Skeletal muscle tissue (tissue), 4 donors: ENCODE data around the gene DMD. TPM values are rescaled to one million over a fixed set of nuclear protein-coding genes. Genes with fewer than 3 reads are reported as not detected.

Experiments used
- H3K27ac ChIP-seq: one replicate; pipeline ENCODE4 v1.7.0; 2013; ENCODE audit warnings: mild to moderate bottlenecking, low read depth, low read length, inconsistent platforms
- H3K27me3 ChIP-seq, 3 donors: one replicate each; pipeline ENCODE4 v1.7.0; 2013; ENCODE audit warnings: low read length in 3 of 3; ENCODE audit not compliant: control insufficient read depth in 3 of 3, insufficient read depth in 3 of 3
- H3K36me3 ChIP-seq, 3 donors: one replicate each; pipeline ENCODE4 v1.7.0; 2013; ENCODE audit warnings: low read length in 3 of 3; ENCODE audit not compliant: control insufficient read depth in 3 of 3, insufficient read depth in 3 of 3
- H3K4me1 ChIP-seq, 3 donors: one replicate each; pipeline ENCODE4 v1.7.0; 2013; ENCODE audit warnings: low read length in 3 of 3, mild to moderate bottlenecking in 3 of 3; ENCODE audit not compliant: control insufficient read depth in 3 of 3, insufficient read depth in 3 of 3
- H3K4me3 ChIP-seq, 3 donors: one replicate each; pipeline ENCODE4 v1.7.0; 2013; ENCODE audit warnings: low read length in 3 of 3
- H3K9ac ChIP-seq, 3 donors: one replicate each; pipeline ENCODE4 v1.7.0; 2013; ENCODE audit warnings: low read length in 3 of 3, mild to moderate bottlenecking in 3 of 3, moderate library complexity in 2 of 3, low read depth in 1 of 3
- H3K9me3 ChIP-seq, 3 donors: one replicate each; pipeline ENCODE4 v1.7.0; 2013; ENCODE audit warnings: low read length in 3 of 3; ENCODE audit not compliant: control insufficient read depth in 3 of 3
- total RNA-seq: library from RNA; depleted of rRNA; stranded (reverse); fragments of >200 nt; gene quantifications from one replicate; pipeline ENCODE4 v1.2.3, GENCODE V29; 2014
- donor health status: Osteomylitis.

The DMD gene
- total RNA-seq, 1 donor from 2014 or later: 190 TPM

- Histone ChIP-seq H3K27me3 (no peaks in the 10 kb centered on the region), H3K9me3 (no peaks in the 10 kb centered on the region), H3K36me3 (no peaks in the 10 kb centered on the region), H3K4me3 (no peak overlapping the region), H3K9ac (no peak overlapping the region), H3K4me1 (no peaks in the 10 kb centered on the region), H3K27ac (no peak overlapping the region)
These were observed 1170.2 kb downstream of the DMD start for GRCh38 chrX:32041181-32041580.

DNA sequence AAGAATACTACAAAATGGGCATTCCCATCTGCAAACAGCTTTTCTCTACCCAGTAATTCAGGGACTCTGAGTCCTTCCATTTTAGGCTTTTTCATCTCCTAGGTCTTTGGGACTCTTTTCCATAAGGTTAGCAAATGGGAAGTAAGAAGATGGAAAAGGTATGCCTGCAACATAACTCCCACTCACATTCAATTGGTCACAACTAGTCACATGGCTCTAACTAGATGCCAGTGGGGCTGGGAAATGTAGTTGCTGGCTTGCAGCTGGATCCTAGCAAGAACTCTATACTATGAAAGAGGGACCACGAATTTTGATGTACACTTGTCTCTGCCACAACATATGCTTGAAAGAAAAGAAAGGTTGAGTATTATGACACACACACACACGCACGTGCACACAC lies 1184.6 kb downstream of the DMD start:
- Histone ChIP-seq H3K27ac (no peak overlapping the region), H3K9ac (no peak overlapping the region), H3K36me3 (no peaks in the 10 kb centered on the region), H3K27me3 (no peaks in the 10 kb centered on the region), H3K4me3 (no peak overlapping the region), H3K9me3 (no peaks in the 10 kb centered on the region), H3K4me1 (no peaks in the 10 kb centered on the region)

GRCh38 chrX:32024072-32024471 lies 1187.3 kb downstream of the DMD start:
- Histone ChIP-seq H3K36me3 (no peaks in the 10 kb centered on the region), H3K9ac (no peak overlapping the region), H3K4me1 (no peaks in the 10 kb centered on the region), H3K9me3 (no peaks in the 10 kb centered on the region), H3K27ac (no peak overlapping the region), H3K27me3 (no peaks in the 10 kb centered on the region), H3K4me3 (no peak overlapping the region)

DNA sequence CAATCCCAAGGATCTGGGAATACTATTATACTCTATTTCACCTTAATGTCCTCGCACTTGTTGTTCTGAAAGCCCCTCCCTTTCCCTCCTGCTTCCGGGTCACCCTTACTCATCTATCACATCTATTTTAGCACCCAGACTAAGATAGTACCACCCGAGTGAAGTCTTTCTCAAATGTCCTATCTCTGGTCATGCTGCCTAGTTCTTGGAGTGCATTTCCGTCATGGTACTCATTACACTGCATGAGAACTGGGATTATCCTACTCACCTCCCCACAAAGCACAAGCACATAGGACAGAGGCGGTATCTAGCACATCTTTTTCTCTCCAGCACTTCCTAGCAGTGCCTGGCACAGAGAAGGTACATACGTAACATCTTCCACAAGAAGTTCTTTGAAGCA lies 1195.2 kb downstream of the DMD start:
- no peaks in the 10 kb centered on the region for H3K36me3 ChIP-seq
- H3K9me3 ChIP-seq: no peaks in the 10 kb centered on the region
- no peaks in the 10 kb centered on the region for H3K27me3 ChIP-seq
- no peak overlapping the region for H3K4me3 ChIP-seq
- no peak overlapping the region for H3K9ac ChIP-seq
- no peak overlapping the region for H3K27ac ChIP-seq
- no peaks in the 10 kb centered on the region for H3K4me1 ChIP-seq

- no peak overlapping the region for H3K9ac ChIP-seq
- no peaks in the 10 kb centered on the region for H3K27me3 ChIP-seq
- H3K4me3 ChIP-seq: no peak overlapping the region
- H3K9me3 ChIP-seq: no peaks in the 10 kb centered on the region
- no peaks in the 10 kb centered on the region for H3K4me1 ChIP-seq
- no peaks in the 10 kb centered on the region for H3K36me3 ChIP-seq
- H3K27ac ChIP-seq: no peak overlapping the region
These were observed 1200.4 kb downstream of the DMD start for GRCh38 chrX:32010948-32011347.

DNA sequence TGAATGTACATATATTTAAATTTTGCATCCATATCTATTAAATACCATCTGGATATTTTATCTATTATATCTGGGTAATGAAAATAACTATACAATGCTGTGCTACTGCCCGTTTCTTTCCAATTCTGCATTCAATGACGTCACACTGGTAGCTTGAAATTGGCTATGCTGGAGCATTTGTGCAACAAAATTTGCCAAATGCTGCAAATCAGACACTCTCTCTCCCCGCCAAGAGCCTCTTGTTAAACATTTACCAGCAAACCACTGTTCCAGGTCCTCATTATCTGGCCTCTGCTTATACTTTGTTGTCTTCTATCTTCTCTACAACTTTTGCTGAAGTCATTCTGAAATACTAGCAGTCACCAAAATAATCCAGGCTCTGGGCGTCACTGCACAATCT lies 1201.1 kb downstream of the DMD start:
- H3K9ac ChIP-seq: no peak overlapping the region
- no peaks in the 10 kb centered on the region for H3K4me1 ChIP-seq
- H3K9me3 ChIP-seq: no peaks in the 10 kb centered on the region
- no peak overlapping the region for H3K4me3 ChIP-seq
- H3K36me3 ChIP-seq: no peaks in the 10 kb centered on the region
- no peaks in the 10 kb centered on the region for H3K27me3 ChIP-seq
- H3K27ac ChIP-seq: no peak overlapping the region

- Histone ChIP-seq H3K9ac (no peak overlapping the region), H3K4me1 (no peaks in the 10 kb centered on the region), H3K9me3 (no peaks in the 10 kb centered on the region), H3K27ac (no peak overlapping the region), H3K4me3 (no peak overlapping the region), H3K27me3 (no peaks in the 10 kb centered on the region), H3K36me3 (no peaks in the 10 kb centered on the region)
These were observed 1217.7 kb downstream of the DMD start for GRCh38 chrX:31993637-31994036.

DNA sequence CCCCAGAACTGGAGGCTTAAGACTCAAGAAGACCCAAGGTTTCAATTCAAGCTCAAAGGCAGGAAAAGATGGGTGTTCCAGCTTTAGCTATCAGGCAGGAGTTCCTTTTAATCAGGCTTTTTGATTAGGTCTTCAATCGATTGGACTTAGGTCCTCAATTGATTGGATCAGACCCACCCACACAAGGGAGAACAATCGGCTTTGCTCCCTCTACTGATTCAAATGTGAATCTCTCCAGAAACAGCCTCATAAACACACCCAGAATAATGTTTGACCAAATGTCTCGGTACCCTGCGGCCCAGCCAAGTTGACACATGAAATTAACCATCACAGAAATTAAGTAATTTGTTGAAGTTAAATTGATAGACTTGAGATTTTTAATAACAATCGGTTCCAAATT lies 1222.4 kb downstream of the DMD start:
- H3K27ac ChIP-seq: no peak overlapping the region
- no peak overlapping the region for H3K9ac ChIP-seq
- no peak overlapping the region for H3K4me3 ChIP-seq
- no peaks in the 10 kb centered on the region for H3K9me3 ChIP-seq
- no peaks in the 10 kb centered on the region for H3K4me1 ChIP-seq
- H3K36me3 ChIP-seq: no peaks in the 10 kb centered on the region
- H3K27me3 ChIP-seq: no peaks in the 10 kb centered on the region

GRCh38 chrX:31981546-31982062 lies 1229.7 kb downstream of the DMD start:
- H3K36me3 ChIP-seq: no peaks in the 10 kb centered on the region
- H3K4me3 ChIP-seq: no peak overlapping the region
- H3K27ac ChIP-seq: no peak overlapping the region
- no peaks in the 10 kb centered on the region for H3K9me3 ChIP-seq
- H3K4me1 ChIP-seq: no peaks in the 10 kb centered on the region
- no peaks in the 10 kb centered on the region for H3K27me3 ChIP-seq
- no peak overlapping the region for H3K9ac ChIP-seq

DNA sequence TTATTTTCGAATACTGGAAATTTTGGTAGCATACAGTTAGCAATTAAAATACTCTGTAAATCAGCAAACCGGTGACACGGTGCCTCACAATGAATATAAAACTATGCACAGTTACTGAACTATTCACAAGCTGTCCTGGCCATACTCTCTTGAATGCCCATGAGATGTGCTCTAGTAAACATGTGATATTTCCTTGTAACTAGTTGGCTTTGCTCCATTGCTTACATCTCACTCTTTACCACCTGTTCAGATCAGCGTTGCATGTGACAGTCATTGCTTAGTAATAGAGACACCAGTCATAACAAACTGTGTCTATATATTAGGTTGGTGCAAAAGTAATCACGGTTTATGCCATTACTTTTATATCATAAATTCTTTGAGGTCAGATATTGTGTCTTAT lies 1241.6 kb downstream of the DMD start:
- Histone ChIP-seq H3K27ac (no peak overlapping the region), H3K4me1 (no peaks in the 10 kb centered on the region), H3K4me3 (no peak overlapping the region), H3K9me3 (no peaks in the 10 kb centered on the region), H3K36me3 (no peaks in the 10 kb centered on the region), H3K27me3 (no peaks in the 10 kb centered on the region), H3K9ac (no peak overlapping the region)

DNA sequence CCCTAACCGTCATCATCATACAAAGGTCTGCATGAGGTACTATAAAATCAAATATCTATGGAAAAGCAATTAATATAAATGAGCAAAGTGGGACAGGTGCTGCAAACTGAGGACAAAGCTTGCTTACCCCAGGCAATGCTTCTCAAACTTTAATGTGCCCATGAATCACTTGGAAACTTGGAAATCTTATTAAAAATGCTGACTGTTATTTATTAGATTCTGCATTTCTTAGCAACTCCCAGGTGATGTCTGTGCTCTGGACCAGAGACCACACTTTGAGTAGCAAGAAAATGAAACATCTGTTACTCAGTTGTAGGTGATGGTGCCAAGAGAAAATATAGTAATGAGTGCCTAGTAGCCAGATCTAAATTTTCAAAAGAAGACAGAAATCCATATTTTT lies 1249.1 kb downstream of the DMD start:
- Histone ChIP-seq H3K36me3 (no peaks in the 10 kb centered on the region), H3K4me1 (no peaks in the 10 kb centered on the region), H3K9ac (no peak overlapping the region), H3K4me3 (no peak overlapping the region), H3K27ac (no peak overlapping the region), H3K27me3 (no peaks in the 10 kb centered on the region), H3K9me3 (no peaks in the 10 kb centered on the region)
